ENCODE data around the gene RPTN. TPM values are rescaled to one million over a fixed set of nuclear protein-coding genes. Genes with fewer than 3 reads are reported as not detected.

The RPTN gene
- total and polyA plus RNA-seq, 2 experiments from 2014 or later = not detected

GRCh38 chr1:152112885-152113432 is 46.1 kb downstream of the RPTN start:
- Mint-ChIP-seq H3K36me3 (ENCODE audit: low read depth) (no peaks in the 10 kb centered on the region; the same call in 2 of the 3 replicates), H3K4me1 (no peaks in the 10 kb centered on the region), H3K27me3 (ENCODE audit: insufficient read depth, low read depth, poor library complexity) (no peaks in the 10 kb centered on the region), H3K27ac (no peak overlapping the region), H3K4me3 (no peak overlapping the region), H3K9me3 (no peaks in the 10 kb centered on the region)
- peak; percentile 6 for TF ChIP-seq EZH2 (IDR thresholded peaks at IDR 0.05; ENCODE audit: low read depth, unreplicated experiment)
- TF ChIP-seq ZNF114 (CRISPR knock-in tag; IDR thresholded peaks at IDR 0.05) = no peak
- ATAC-seq (no peak), DNase-seq (ENCODE audit: low spot score) (no peak)
- Histone ChIP-seq H3K27me3 (ENCODE audit: insufficient read depth) (peaks cover 100% of the 10 kb centered on the region), H3K9me2 (ENCODE audit: insufficient read depth) (no peaks in the 10 kb centered on the region), H3K4me3 (peak overlapping the region; percentile 59), H3K79me2 (replicated peaks; ENCODE audit: insufficient read depth) (no peaks in the 10 kb centered on the region), H2AFZ (peak overlapping the region; percentile 95), H3K36me3 (ENCODE audit: insufficient read depth) (no peaks in the 10 kb centered on the region), H3K27ac (ENCODE audit: low read depth) (no peak overlapping the region), H3K4me1 (ENCODE audit: insufficient read depth) (peaks cover 16% of the 10 kb centered on the region), H3F3A (replicated peaks; ENCODE audit: low read depth) (peaks cover 43% of the 10 kb centered on the region), H4K20me1 (replicated peaks; ENCODE audit: insufficient read depth) (no peaks in the 10 kb centered on the region), H3K4me2 (peak overlapping the region; percentile 88)

GRCh38 chr1:152112101-152112884 is 46.7 kb downstream of the RPTN start:
- H4K20me1 ChIP-seq (replicated peaks; ENCODE audit: insufficient read depth) = no peaks in the 10 kb centered on the region
- H3K27me3 ChIP-seq (ENCODE audit: insufficient read depth) = peaks cover 100% of the 10 kb centered on the region
- H3K4me1 ChIP-seq (ENCODE audit: insufficient read depth) = peaks cover 16% of the 10 kb centered on the region
- H3F3A ChIP-seq (replicated peaks; ENCODE audit: low read depth) = peaks cover 49% of the 10 kb centered on the region
- Mint-ChIP-seq H3K27me3 (ENCODE audit: insufficient read depth, low read depth, poor library complexity) (no peaks in the 10 kb centered on the region), H3K4me3 (no peak overlapping the region), H3K4me1 (peaks cover 5% of the 10 kb centered on the region; the same call in 2 of the 3 replicates), H3K36me3 (ENCODE audit: low read depth) (peaks cover 4% of the 10 kb centered on the region; the same call in 1 of the 3 replicates), H3K9me3 (no peaks in the 10 kb centered on the region; the same call in 2 of the 3 replicates), H3K27ac (no peak overlapping the region)
- no peaks in the 10 kb centered on the region for H3K79me2 ChIP-seq (replicated peaks; ENCODE audit: insufficient read depth)
- ATAC-seq (peak; percentile 3; the same call in 2 of the 3 replicates), DNase-seq (ENCODE audit: low spot score) (peak; percentile 58)
- peak overlapping the region; percentile 95 for H2AFZ ChIP-seq
- H3K4me3 ChIP-seq = peak overlapping the region; percentile 59
- no peaks in the 10 kb centered on the region for H3K9me2 ChIP-seq (ENCODE audit: insufficient read depth)
- H3K36me3 ChIP-seq (ENCODE audit: insufficient read depth) = no peaks in the 10 kb centered on the region
- no peak overlapping the region for H3K27ac ChIP-seq (ENCODE audit: low read depth)
- H3K4me2 ChIP-seq = peak overlapping the region; percentile 88
- TF ChIP-seq ZNF331 (CRISPR knock-in tag; IDR thresholded peaks at IDR 0.05; ENCODE audit: low read depth) = no peak
- no peak for TF ChIP-seq ZNF462 (CRISPR knock-in tag; IDR thresholded peaks at IDR 0.05)
- TF ChIP-seq EZH2 (IDR thresholded peaks at IDR 0.05; ENCODE audit: low read depth, unreplicated experiment) = peak; percentile 97
- TF ChIP-seq EZH2phosphoT487 (IDR thresholded peaks at IDR 0.05; ENCODE audit: unreplicated experiment) = peak; percentile 89
- TF ChIP-seq, protein P1, sequence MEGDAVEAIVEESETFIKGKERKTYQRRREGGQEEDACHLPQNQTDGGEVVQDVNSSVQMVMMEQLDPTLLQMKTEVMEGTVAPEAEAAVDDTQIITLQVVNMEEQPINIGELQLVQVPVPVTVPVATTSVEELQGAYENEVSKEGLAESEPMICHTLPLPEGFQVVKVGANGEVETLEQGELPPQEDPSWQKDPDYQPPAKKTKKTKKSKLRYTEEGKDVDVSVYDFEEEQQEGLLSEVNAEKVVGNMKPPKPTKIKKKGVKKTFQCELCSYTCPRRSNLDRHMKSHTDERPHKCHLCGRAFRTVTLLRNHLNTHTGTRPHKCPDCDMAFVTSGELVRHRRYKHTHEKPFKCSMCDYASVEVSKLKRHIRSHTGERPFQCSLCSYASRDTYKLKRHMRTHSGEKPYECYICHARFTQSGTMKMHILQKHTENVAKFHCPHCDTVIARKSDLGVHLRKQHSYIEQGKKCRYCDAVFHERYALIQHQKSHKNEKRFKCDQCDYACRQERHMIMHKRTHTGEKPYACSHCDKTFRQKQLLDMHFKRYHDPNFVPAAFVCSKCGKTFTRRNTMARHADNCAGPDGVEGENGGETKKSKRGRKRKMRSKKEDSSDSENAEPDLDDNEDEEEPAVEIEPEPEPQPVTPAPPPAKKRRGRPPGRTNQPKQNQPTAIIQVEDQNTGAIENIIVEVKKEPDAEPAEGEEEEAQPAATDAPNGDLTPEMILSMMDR (conservative IDR thresholded peaks at IDR 0.05; ENCODE audit: low read depth in 2 of 2) = peak in 1 of 2 experiments; percentile 2; a peak in 2 of 4 replicates

Data from GM23338 (cell line).